ENCODE measurements around the gene PNMT.

The PNMT gene

GRCh38 chr17:39640591-39641031, 27.6 kb upstream of the PNMT start:
- TF ChIP-seq CTCF (conservative IDR thresholded peaks at IDR 0.05; ENCODE audit: low read depth, low read length): no peak
- H3K4me3 ChIP-seq (ENCODE audit: low read length): no peak overlapping the region
- DNase-seq (ENCODE audit: low read depth): no peak

- DNase-seq (ENCODE audit: low read depth): no peak
- H3K4me3 ChIP-seq (ENCODE audit: low read length): no peak overlapping the region
- TF ChIP-seq CTCF (conservative IDR thresholded peaks at IDR 0.05; ENCODE audit: low read depth, low read length): no peak
Observed at GRCh38 chr17:39641097-39641496, 27.2 kb upstream of the PNMT start.

- TF ChIP-seq CTCF (conservative IDR thresholded peaks at IDR 0.05; ENCODE audit: low read depth, low read length): no peak
- DNase-seq (ENCODE audit: low read depth): no peak
- H3K4me3 ChIP-seq (ENCODE audit: low read length): no peak overlapping the region
Observed at GRCh38 chr17:39641883-39642282, 26.4 kb upstream of the PNMT start.

- TF ChIP-seq CTCF (conservative IDR thresholded peaks at IDR 0.05; ENCODE audit: low read depth, low read length): no peak
- H3K4me3 ChIP-seq (ENCODE audit: low read length): no peak overlapping the region
- DNase-seq (ENCODE audit: low read depth): no peak
Observed at GRCh38 chr17:39642291-39643074, 25.8 kb upstream of the PNMT start.

GRCh38 chr17:39643271-39643670, 25.0 kb upstream of the PNMT start:
- no peak overlapping the region for H3K4me3 ChIP-seq (ENCODE audit: low read length)
- no peak for TF ChIP-seq CTCF (conservative IDR thresholded peaks at IDR 0.05; ENCODE audit: low read depth, low read length)
- DNase-seq (ENCODE audit: low read depth): no peak

- no peak overlapping the region for H3K4me3 ChIP-seq (ENCODE audit: low read length)
- DNase-seq (ENCODE audit: low read depth): no peak
- TF ChIP-seq CTCF (conservative IDR thresholded peaks at IDR 0.05; ENCODE audit: low read depth, low read length): no peak
Observed at GRCh38 chr17:39647256-39647655, 21.0 kb upstream of the PNMT start.

Data from retinal pigment epithelial cell (primary cell).